SK-N-SH (cell line): Measurements from ENCODE around the gene VPS16. TPM values are rescaled to one million over a fixed set of nuclear protein-coding genes. Genes with fewer than 3 reads are reported as not detected.

Experiments
- CTCF ChIA-PET: fragments of 300-600, 350-600 bp; formaldehyde crosslinking; extraction: SDS; loops from one replicate; lab custom pipeline; 2021; lab: Yijun Ruan, JAX
- POLR2A ChIA-PET: fragments of 350-600 bp; sonication (Branson Sonifier 250); formaldehyde crosslinking; extraction: SDS; loops from one replicate; lab custom pipeline; 2020; ENCODE audit warnings: antibody characterized with exemption, inconsistent platforms; lab: Yijun Ruan, JAX
- DNase-seq: peaks from one replicate; pipeline ENCODE4 v3.0.0; 2012
- H2AFZ ChIP-seq: fragments of 200-600 bp; sonication (generic); 2 replicates; pipeline ENCODE4 v1.8.1; 2016; ENCODE audit warnings: antibody characterized with exemption, mild to moderate bottlenecking, low read depth
- H3F3A ChIP-seq: fragments of 200-600 bp; sonication (generic); replicated peaks from 2 replicates; pipeline ENCODE3; 2016; ENCODE audit warnings: antibody characterized with exemption, mild to moderate bottlenecking; ENCODE audit not compliant: insufficient read depth
- H3K27ac ChIP-seq, 2 experiments: fragments of 200-500 bp in 1 of 2; fragments of 200-600 bp in 1 of 2; sonication (Bioruptor generic) in 1 of 2; sonication (generic), shearing (Covaris generic) in 1 of 2; 2 replicates each; pipeline versions ENCODE4 v1.5.1 to v1.6.1; 2014 to 2016; ENCODE audit warnings: low read depth in 2 of 2, inconsistent platforms in 1 of 2, low read length in 1 of 2, mild to moderate bottlenecking in 1 of 2, mixed read lengths in 1 of 2
- H3K27me3 ChIP-seq: fragments of 200-600 bp; sonication (generic), shearing (Covaris generic); 2 replicates; pipeline ENCODE4 v1.6.1; 2016; ENCODE audit warnings: mixed run types; ENCODE audit not compliant: insufficient read depth
- H3K36me3 ChIP-seq, 2 experiments: fragments of 200-500 bp in 1 of 2; fragments of 200-600 bp in 1 of 2; sonication (Bioruptor generic) in 1 of 2; sonication (generic) in 1 of 2; replicated peaks in 1 of 2; 2 replicates each; pipeline versions ENCODE3 to v1.5.1; 2014 to 2016; ENCODE audit warnings: low read length in 1 of 2, mild to moderate bottlenecking in 1 of 2; ENCODE audit not compliant: insufficient read depth in 2 of 2, control insufficient read depth in 1 of 2
- H3K4me1 ChIP-seq, 2 experiments: fragments of 200-500 bp in 1 of 2; fragments of 200-600 bp in 1 of 2; sonication (Bioruptor generic) in 1 of 2; sonication (generic), shearing (Covaris generic) in 1 of 2; 2 replicates each; pipeline versions ENCODE4 v1.5.1 to v1.6.1; 2014 to 2016; ENCODE audit warnings: low read depth in 1 of 2, low read length in 1 of 2, mixed run types in 1 of 2; ENCODE audit not compliant: insufficient read depth in 2 of 2, control insufficient read depth in 1 of 2
- H3K4me2 ChIP-seq: fragments of 200-600 bp; sonication (generic), shearing (Covaris generic); 2 replicates; pipeline ENCODE4 v1.6.1; 2017; ENCODE audit warnings: mixed run types
- H3K4me3 ChIP-seq, 2 experiments: fragments of 200-500 bp in 1 of 2; fragments of 200-600 bp in 1 of 2; sonication (Bioruptor generic) in 1 of 2; sonication (generic), shearing (Covaris generic) in 1 of 2; 2 replicates each; pipeline versions ENCODE4 v1.5.1 to v1.8.1; 2014 to 2016; ENCODE audit warnings: low read depth in 2 of 2, inconsistent platforms in 1 of 2, low read length in 1 of 2, mild to moderate bottlenecking in 1 of 2, mixed read lengths in 1 of 2, moderate library complexity in 1 of 2
- H3K79me2 ChIP-seq: fragments of 200-600 bp; sonication (generic); 2 replicates; pipeline ENCODE4 v1.8.1; 2017; ENCODE audit warnings: mild to moderate bottlenecking; ENCODE audit not compliant: insufficient read depth
- H3K9ac ChIP-seq: fragments of 200-600 bp; sonication (generic); 2 replicates; pipeline ENCODE4 v1.6.1; 2017; ENCODE audit warnings: mixed run types
- H3K9me2 ChIP-seq: fragments of 200-600 bp; sonication (generic); 2 replicates; pipeline ENCODE4 v1.6.1; 2017; ENCODE audit warnings: mixed run types
- H3K9me3 ChIP-seq: fragments of 200-600 bp; sonication (generic); 2 replicates; pipeline ENCODE4 v1.6.1; 2017; ENCODE audit warnings: mixed run types, mild to moderate bottlenecking, moderate library complexity
- H4K20me1 ChIP-seq: fragments of 200-600 bp; sonication (generic); 2 replicates; pipeline ENCODE4 v1.6.1; 2017; ENCODE audit warnings: mild to moderate bottlenecking, mixed run types; ENCODE audit not compliant: insufficient read depth
- EZH2phosphoT487 ChIP-seq: fragments of 200-600 bp; sonication (generic); IDR thresholded peaks from 2 replicates; pipeline ENCODE4 v1.6.1; 2017; ENCODE audit warnings: low read depth, mixed run types, mild to moderate bottlenecking, antibody characterized with exemption, moderate library complexity, borderline replicate concordance
- FOXJ3 ChIP-seq: sonication (generic); formaldehyde crosslinking; IDR thresholded peaks from 2 replicates; pipeline ENCODE4 v1.5.1; 2020; ENCODE audit warnings: mild to moderate bottlenecking, missing genetic modification reagents
- JUND ChIP-seq: IDR thresholded peaks from 2 replicates; pipeline ENCODE4 v1.4.0; 2012
- MXI1 ChIP-seq: IDR thresholded peaks from 2 replicates; pipeline ENCODE4 v1.6.1; 2012; ENCODE audit warnings: mild to moderate bottlenecking, low read depth, low read length, improper control_type of control experiment
- NFIC ChIP-seq: IDR thresholded peaks from 2 replicates; pipeline ENCODE4 v1.4.0; 2012; ENCODE audit warnings: borderline replicate concordance
- PBX3 ChIP-seq: IDR thresholded peaks from 2 replicates; pipeline ENCODE4; 2012
- POLR2AphosphoS5 ChIP-seq: IDR thresholded peaks from 2 replicates; pipeline ENCODE4 v1.6.1; 2012; ENCODE audit warnings: low read depth, low read length
- REST ChIP-seq: IDR thresholded peaks from 2 replicates; pipeline ENCODE4 v1.6.1; 2012; ENCODE audit warnings: mild to moderate bottlenecking, low read depth, low read length, moderate library complexity
- RXRA ChIP-seq: IDR thresholded peaks from 2 replicates; pipeline ENCODE4 v1.4.0; 2012; ENCODE audit warnings: low read depth, mild to moderate bottlenecking, borderline replicate concordance
- SMC3 ChIP-seq: IDR thresholded peaks from 2 replicates; pipeline ENCODE4 v1.6.1; 2012; ENCODE audit warnings: low read depth, low read length, improper control_type of control experiment
- TAF1 ChIP-seq: IDR thresholded peaks from 2 replicates; pipeline ENCODE4 v1.6.1; 2012; ENCODE audit warnings: low read depth, mild to moderate bottlenecking, low read length, moderate library complexity, borderline replicate concordance
- TEAD4 ChIP-seq: IDR thresholded peaks from 2 replicates; pipeline ENCODE4 v1.4.0; 2012; ENCODE audit warnings: mild to moderate bottlenecking, borderline replicate concordance; ENCODE audit not compliant: insufficient read depth
- WGBS: methylation state at CpG from one replicate; pipeline ENCODE4 v1.1.6; 2017; ENCODE audit warnings: low lambda C conversion rate; 5-methylcytosine and 5-hydroxymethylcytosine counted together
- polyA plus RNA-seq, 3 experiments: library from polyadenylated mRNA; depleted of rRNA; stranded (reverse); fragments of >200 nt; gene quantifications; 2 replicates each; pipeline ENCODE4 v1.2.3, GENCODE V29; 2012
- TF ChIP-seq, protein P1 (sequence below): fragments of 150-350 bp; IDR thresholded peaks from 2 replicates; pipeline ENCODE4 v1.6.1; 2016; ENCODE audit warnings: mild to moderate bottlenecking, low read depth, low read length
- TF ChIP-seq, protein P2 (sequence below): fragments of 150-350 bp; IDR thresholded peaks from 2 replicates; pipeline ENCODE4 v1.6.1; 2017; ENCODE audit warnings: antibody characterized with exemption, low read length, low read depth, borderline replicate concordance

The VPS16 gene
- polyA plus RNA-seq, 1 of the 3 experiments (the other 2 are of a cell fraction) = 62.0 TPM

DNA sequence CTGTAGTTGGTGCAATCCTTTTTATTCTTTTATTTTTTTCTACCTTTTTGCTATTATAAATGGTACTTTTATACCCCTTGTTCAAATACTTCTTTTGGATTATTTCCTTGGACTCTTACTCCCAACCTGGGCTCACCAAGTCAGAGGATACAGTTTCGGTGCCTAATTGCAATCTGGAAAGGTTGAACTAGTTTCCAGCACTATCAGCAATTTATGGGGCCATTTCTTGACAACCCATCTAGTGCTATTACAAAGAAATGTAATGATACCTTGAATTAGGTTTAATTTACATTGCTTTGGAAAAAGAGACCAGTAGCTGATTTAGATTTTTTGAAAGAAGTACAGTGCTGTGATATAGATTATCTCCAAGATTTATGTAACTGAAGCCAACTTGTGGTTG lies 38.0 kb downstream of the VPS16 start:
- H3K4me3 ChIP-seq = no peak overlapping the region
- no peak overlapping the region for H3K9ac ChIP-seq
- H3K9me2 ChIP-seq = no peaks in the 10 kb centered on the region
- peaks cover 7 to 9% of the 10 kb centered on the region in 2 experiments; a peak in 3 of 4 replicates for H3K4me1 ChIP-seq
- ChIA-PET CTCF (interaction anchor here (0.9 to 1.5 kb wide), 5 partner anchors 9 to 175 kb away, joined by 3 to 7 read pairs (median 3); no protein-coding TSS in a partner anchor), POLR2A (interaction anchor here (0.9 kb wide), 1 partner anchor 9 kb away, joined by 3 read pairs; no protein-coding TSS in a partner anchor)
- TF ChIP-seq NFIC = no peak
- TF ChIP-seq TAF1 = no peak
- TF ChIP-seq, protein P1, sequence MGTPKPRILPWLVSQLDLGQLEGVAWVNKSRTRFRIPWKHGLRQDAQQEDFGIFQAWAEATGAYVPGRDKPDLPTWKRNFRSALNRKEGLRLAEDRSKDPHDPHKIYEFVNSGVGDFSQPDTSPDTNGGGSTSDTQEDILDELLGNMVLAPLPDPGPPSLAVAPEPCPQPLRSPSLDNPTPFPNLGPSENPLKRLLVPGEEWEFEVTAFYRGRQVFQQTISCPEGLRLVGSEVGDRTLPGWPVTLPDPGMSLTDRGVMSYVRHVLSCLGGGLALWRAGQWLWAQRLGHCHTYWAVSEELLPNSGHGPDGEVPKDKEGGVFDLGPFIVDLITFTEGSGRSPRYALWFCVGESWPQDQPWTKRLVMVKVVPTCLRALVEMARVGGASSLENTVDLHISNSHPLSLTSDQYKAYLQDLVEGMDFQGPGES = no peak
- TF ChIP-seq POLR2AphosphoS5 = no peak
- TF ChIP-seq, protein P2, sequence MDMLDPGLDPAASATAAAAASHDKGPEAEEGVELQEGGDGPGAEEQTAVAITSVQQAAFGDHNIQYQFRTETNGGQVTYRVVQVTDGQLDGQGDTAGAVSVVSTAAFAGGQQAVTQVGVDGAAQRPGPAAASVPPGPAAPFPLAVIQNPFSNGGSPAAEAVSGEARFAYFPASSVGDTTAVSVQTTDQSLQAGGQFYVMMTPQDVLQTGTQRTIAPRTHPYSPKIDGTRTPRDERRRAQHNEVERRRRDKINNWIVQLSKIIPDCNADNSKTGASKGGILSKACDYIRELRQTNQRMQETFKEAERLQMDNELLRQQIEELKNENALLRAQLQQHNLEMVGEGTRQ = no peak
- TF ChIP-seq MXI1 = no peak
- no peak for TF ChIP-seq REST
- TF ChIP-seq FOXJ3 = no peak
- peaks cover 30% of the 10 kb centered on the region for H4K20me1 ChIP-seq
- H3F3A ChIP-seq = no peaks in the 10 kb centered on the region
- H3K36me3 ChIP-seq = peaks cover 3 to 5% of the 10 kb centered on the region in 2 experiments
- H3K79me2 ChIP-seq = peaks cover 94% of the 10 kb centered on the region
- no peak for DNase-seq
- H3K4me2 ChIP-seq = no peak overlapping the region
- H3K9me3 ChIP-seq = no peaks in the 10 kb centered on the region
- 97% methylated on average over 1 of the region's 1 CpG for WGBS
- H3K27me3 ChIP-seq = no peaks in the 10 kb centered on the region
- H3K27ac ChIP-seq = no peak overlapping the region
- H2AFZ ChIP-seq = no peak overlapping the region

GRCh38 chr20:2879146-2879545 lies 38.6 kb downstream of the VPS16 start:
- no peaks in the 10 kb centered on the region for H3K9me2 ChIP-seq
- ChIA-PET CTCF (interaction anchor here (0.9 to 1.5 kb wide), 4 partner anchors 28 to 175 kb away, joined by 3 to 4 read pairs (median 3); no protein-coding TSS in a partner anchor), POLR2A (interaction anchor here (0.9 kb wide), 1 partner anchor 8 kb away, joined by 3 read pairs; no protein-coding TSS in a partner anchor)
- no peak overlapping the region for H3K4me3 ChIP-seq
- H3K27ac ChIP-seq = no peak overlapping the region
- peaks cover 94% of the 10 kb centered on the region for H3K79me2 ChIP-seq
- no peaks in the 10 kb centered on the region for H3K9me3 ChIP-seq
- H3K4me2 ChIP-seq = no peak overlapping the region
- H3F3A ChIP-seq = no peaks in the 10 kb centered on the region
- no peak for DNase-seq
- 95% methylated on average over 3 of the region's 3 CpGs for WGBS
- H3K9ac ChIP-seq = no peak overlapping the region
- no peaks in the 10 kb centered on the region for H3K27me3 ChIP-seq
- peaks cover 7 to 9% of the 10 kb centered on the region in 2 experiments; a peak in 3 of 4 replicates for H3K4me1 ChIP-seq
- H3K36me3 ChIP-seq = peaks cover 3 to 5% of the 10 kb centered on the region in 2 experiments
- peaks cover 35% of the 10 kb centered on the region for H4K20me1 ChIP-seq
- no peak overlapping the region for H2AFZ ChIP-seq
- no peak for TF ChIP-seq EZH2phosphoT487
- no peak for TF ChIP-seq JUND
- no peak for TF ChIP-seq RXRA
- no peak for TF ChIP-seq TEAD4
- TF ChIP-seq, protein P2 = no peak
- TF ChIP-seq SMC3 = no peak
- TF ChIP-seq PBX3 = no peak
- TF ChIP-seq FOXJ3 = no peak
- TF ChIP-seq REST = no peak
